KMS-11 (cell line): ENCODE measurements around the gene NR3C1.

Experiments used
- H2AFZ ChIP-seq: fragments of 200-600 bp; sonication (generic); 2 replicates; pipeline ENCODE4 v1.6.1; 2016; ENCODE audit warnings: antibody characterized with exemption, mixed run types, low read depth
- H3K27ac ChIP-seq: fragments of 200-600 bp; sonication (generic); 2 replicates; pipeline ENCODE4 v1.6.1; 2016; ENCODE audit warnings: mild to moderate bottlenecking, mixed run types
- H3K27me3 ChIP-seq: fragments of 200-600 bp; sonication (generic); 2 replicates; pipeline ENCODE4 v1.6.1; 2017; ENCODE audit warnings: mild to moderate bottlenecking, low read depth, mixed run types, moderate library complexity; ENCODE audit not compliant: insufficient read depth
- H3K36me3 ChIP-seq: fragments of 200-600 bp; sonication (generic); 2 replicates; pipeline ENCODE4 v1.6.1; 2017; ENCODE audit warnings: mild to moderate bottlenecking, mixed run types; ENCODE audit not compliant: insufficient read depth
- H3K4me1 ChIP-seq: fragments of 200-600 bp; sonication (generic); 2 replicates; pipeline ENCODE4 v1.6.1; 2016; ENCODE audit warnings: mild to moderate bottlenecking, low read depth, mixed run types; ENCODE audit not compliant: poor library complexity, severe bottlenecking
- H3K4me2 ChIP-seq: fragments of 200-600 bp; sonication (generic); 2 replicates; pipeline ENCODE4 v1.7.0; 2016; ENCODE audit warnings: mild to moderate bottlenecking, mixed run types
- H3K4me3 ChIP-seq: fragments of 200-600 bp; sonication (generic); IDR thresholded peaks from 2 replicates; pipeline ENCODE4 v1.6.1; 2017; ENCODE audit warnings: low read depth, low read length, mixed read lengths; ENCODE audit not compliant: insufficient read depth
- H3K79me2 ChIP-seq: fragments of 200-600 bp; sonication (generic); 2 replicates; pipeline ENCODE4 v1.6.1; 2016; ENCODE audit warnings: low read depth, mixed run types; ENCODE audit not compliant: insufficient read depth
- H3K9ac ChIP-seq: fragments of 200-600 bp; sonication (generic); 2 replicates; pipeline ENCODE4 v1.6.1; 2016; ENCODE audit warnings: mild to moderate bottlenecking, mixed run types
- H4K20me1 ChIP-seq: fragments of 200-600 bp; sonication (generic); 2 replicates; pipeline ENCODE4 v1.6.1; 2016; ENCODE audit warnings: mild to moderate bottlenecking, mixed run types; ENCODE audit not compliant: insufficient read depth
- TF ChIP-seq, protein P1 (sequence below): fragments of 200-600 bp; sonication (generic); conservative IDR thresholded peaks from 2 replicates; pipeline ENCODE4 v1.6.1; 2017; ENCODE audit warnings: low read depth, mild to moderate bottlenecking, antibody characterized with exemption, low read length, moderate library complexity, mixed read lengths

NR3C1 gene

GRCh38 chr5:143379606-143380005 lies 23.9 kb downstream of the NR3C1 start:
- H3K79me2 ChIP-seq: peaks cover 100% of the 10 kb centered on the region
- H3K4me2 ChIP-seq: no peak overlapping the region
- H3K27me3 ChIP-seq: no peaks in the 10 kb centered on the region
- no peak overlapping the region for H3K4me3 ChIP-seq
- H2AFZ ChIP-seq: no peak overlapping the region
- no peaks in the 10 kb centered on the region for H3K36me3 ChIP-seq
- no peak overlapping the region for H3K27ac ChIP-seq
- H4K20me1 ChIP-seq: peaks cover 95% of the 10 kb centered on the region
- no peak overlapping the region for H3K9ac ChIP-seq
- TF ChIP-seq, protein P1, sequence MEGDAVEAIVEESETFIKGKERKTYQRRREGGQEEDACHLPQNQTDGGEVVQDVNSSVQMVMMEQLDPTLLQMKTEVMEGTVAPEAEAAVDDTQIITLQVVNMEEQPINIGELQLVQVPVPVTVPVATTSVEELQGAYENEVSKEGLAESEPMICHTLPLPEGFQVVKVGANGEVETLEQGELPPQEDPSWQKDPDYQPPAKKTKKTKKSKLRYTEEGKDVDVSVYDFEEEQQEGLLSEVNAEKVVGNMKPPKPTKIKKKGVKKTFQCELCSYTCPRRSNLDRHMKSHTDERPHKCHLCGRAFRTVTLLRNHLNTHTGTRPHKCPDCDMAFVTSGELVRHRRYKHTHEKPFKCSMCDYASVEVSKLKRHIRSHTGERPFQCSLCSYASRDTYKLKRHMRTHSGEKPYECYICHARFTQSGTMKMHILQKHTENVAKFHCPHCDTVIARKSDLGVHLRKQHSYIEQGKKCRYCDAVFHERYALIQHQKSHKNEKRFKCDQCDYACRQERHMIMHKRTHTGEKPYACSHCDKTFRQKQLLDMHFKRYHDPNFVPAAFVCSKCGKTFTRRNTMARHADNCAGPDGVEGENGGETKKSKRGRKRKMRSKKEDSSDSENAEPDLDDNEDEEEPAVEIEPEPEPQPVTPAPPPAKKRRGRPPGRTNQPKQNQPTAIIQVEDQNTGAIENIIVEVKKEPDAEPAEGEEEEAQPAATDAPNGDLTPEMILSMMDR: no peak
- peaks cover 85% of the 10 kb centered on the region for H3K4me1 ChIP-seq

DNA sequence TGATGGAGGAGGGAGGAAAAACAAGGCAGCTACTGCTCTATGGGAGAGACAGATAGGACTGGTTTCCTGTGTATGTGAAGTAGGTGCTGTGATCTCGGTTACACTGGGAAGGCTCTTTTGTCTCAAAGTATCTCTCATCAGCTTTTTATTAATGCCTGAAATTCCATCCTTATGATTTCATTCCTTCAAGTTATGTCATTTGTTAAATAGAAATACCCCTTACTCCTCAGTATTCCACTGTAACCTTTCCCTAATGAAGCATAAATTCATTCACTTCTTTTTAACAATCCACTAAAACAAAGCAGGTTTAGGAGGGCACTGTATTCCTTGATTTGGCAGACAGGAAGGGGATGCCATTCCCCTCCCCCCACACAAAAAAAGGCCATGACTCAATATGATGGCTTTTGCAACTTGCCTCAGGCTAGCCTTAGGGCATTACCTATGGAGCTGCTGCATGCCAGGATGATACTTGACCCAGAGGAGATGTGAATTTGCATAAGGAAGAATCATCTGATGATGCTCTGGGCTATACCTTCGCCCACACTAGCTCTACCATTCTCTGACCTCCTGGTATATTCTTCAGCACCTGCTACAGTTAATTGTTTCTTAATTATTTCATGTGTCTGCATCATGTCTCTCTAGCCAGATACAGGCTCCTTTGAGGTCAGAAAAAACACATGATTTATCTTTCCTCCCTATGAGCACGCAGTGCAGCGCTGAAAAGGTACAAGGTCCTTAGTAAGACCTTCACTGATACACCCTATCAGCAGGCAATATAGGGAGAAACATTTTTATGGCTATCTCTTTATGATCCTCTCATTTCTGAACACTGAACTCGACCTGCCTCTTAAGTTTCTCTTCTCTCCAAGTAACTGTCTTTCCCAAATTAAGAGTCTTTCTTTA lies 26.3 kb downstream of the NR3C1 start:
- H3K36me3 ChIP-seq: no peaks in the 10 kb centered on the region; the same call in 1 of the 2 replicates
- peaks cover 94% of the 10 kb centered on the region for H4K20me1 ChIP-seq
- H3K4me3 ChIP-seq: no peak overlapping the region
- H3K4me1 ChIP-seq: peaks cover 72% of the 10 kb centered on the region
- no peak overlapping the region for H3K9ac ChIP-seq
- peaks cover 100% of the 10 kb centered on the region for H3K79me2 ChIP-seq
- no peak overlapping the region for H2AFZ ChIP-seq
- H3K27me3 ChIP-seq: no peaks in the 10 kb centered on the region
- no peak overlapping the region for H3K27ac ChIP-seq
- no peak overlapping the region for H3K4me2 ChIP-seq
- TF ChIP-seq, protein P1: no peak

DNA sequence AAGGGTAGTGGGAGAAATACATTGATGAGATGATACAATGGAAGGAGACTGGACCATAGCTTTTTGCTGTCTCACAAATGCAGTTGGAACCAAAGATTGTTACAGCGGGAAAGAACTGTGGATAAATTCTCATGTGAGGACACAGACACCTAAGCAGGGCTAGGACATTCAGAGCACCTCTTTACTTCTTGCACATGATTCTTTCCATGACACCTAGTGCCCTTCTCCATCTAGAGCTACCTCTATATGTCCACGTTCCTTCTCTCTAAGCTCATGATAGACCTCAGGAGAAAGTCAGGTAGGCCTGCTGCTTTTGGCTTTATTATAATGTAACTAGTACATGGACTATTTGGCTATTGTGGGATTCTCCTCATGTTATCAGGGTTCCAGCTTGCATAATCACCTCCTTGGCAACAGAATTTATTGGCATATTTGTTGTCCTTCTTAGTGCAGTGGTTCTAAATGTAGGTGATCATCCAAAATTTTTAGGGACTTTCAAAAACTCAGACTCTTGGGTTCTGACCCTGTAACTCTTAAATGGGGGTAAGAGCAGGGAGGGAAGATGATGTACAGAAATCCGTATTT lies 27.2 kb downstream of the NR3C1 start:
- H4K20me1 ChIP-seq: peaks cover 94% of the 10 kb centered on the region
- peaks cover 100% of the 10 kb centered on the region for H3K79me2 ChIP-seq
- no peak overlapping the region for H2AFZ ChIP-seq
- no peak overlapping the region for H3K4me3 ChIP-seq
- H3K9ac ChIP-seq: no peak overlapping the region
- H3K27me3 ChIP-seq: no peaks in the 10 kb centered on the region
- H3K27ac ChIP-seq: no peak overlapping the region
- TF ChIP-seq, protein P1: no peak
- no peaks in the 10 kb centered on the region; the same call in 1 of the 2 replicates for H3K36me3 ChIP-seq
- no peak overlapping the region for H3K4me2 ChIP-seq
- peaks cover 72% of the 10 kb centered on the region for H3K4me1 ChIP-seq

DNA sequence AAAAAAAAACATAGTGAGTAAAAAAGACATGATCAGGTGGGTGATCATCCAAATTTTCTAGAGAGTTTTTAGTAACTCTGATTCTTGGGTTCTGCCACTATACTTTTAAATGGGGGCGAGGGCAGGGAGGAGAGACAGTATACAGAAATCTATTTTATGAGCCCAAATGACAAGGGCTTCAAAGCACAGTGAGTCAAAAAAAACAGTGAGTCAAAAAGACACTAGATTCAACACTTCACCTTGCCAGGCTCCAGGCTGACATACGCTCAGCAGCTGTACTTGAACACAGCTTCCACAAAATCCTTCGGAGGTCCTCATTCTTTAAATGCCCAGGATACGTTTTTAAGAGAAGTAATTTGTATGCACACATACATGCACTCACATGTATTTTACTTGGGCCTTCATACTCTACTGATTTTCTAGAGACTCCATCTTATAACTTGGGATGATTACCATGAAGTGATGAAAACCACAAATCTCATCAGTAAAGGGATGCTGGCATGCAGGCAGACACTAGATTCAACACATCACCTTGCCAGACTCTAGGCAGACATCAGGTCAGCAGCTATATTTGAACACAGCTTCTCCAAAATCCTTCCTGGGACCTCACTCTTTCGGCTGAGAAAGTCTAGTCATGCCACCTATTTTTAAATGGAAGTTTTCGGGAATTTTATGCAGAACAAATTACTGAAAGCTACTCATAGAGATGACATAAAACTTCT lies 28.8 kb downstream of the NR3C1 start:
- no peak overlapping the region for H3K9ac ChIP-seq
- H3K27me3 ChIP-seq: no peaks in the 10 kb centered on the region
- no peak overlapping the region for H2AFZ ChIP-seq
- H3K4me1 ChIP-seq: peaks cover 72% of the 10 kb centered on the region
- H3K4me2 ChIP-seq: no peak overlapping the region
- TF ChIP-seq, protein P1: no peak
- H3K36me3 ChIP-seq: no peaks in the 10 kb centered on the region; the same call in 1 of the 2 replicates
- peaks cover 94% of the 10 kb centered on the region for H4K20me1 ChIP-seq
- no peak overlapping the region for H3K4me3 ChIP-seq
- peaks cover 100% of the 10 kb centered on the region for H3K79me2 ChIP-seq
- H3K27ac ChIP-seq: no peak overlapping the region
